Umbilical cord (tissue), 1 donor: ENCODE data around the gene BEST4. TPM values are rescaled to one million over a fixed set of nuclear protein-coding genes. Genes with fewer than 3 reads are reported as not detected.

Experiments used
- total RNA-seq: library from RNA; depleted of rRNA; stranded (reverse); fragments of >200 nt; gene quantifications from one replicate; pipeline ENCODE4 v1.2.3, GENCODE V29; 2014; ENCODE audit warnings: low replicate concordance; ENCODE audit not compliant: insufficient read depth

The BEST4 gene
- total RNA-seq, 1 donor from 2014 or later = 0.48 TPM

Other genes starting within 250 kb of the BEST4 start
- gene TMEM53, start 113.7 kb downstream of the BEST4 start, total RNA-seq = 3.6 TPM
- not detected for gene ARMH1, start 113.5 kb downstream of the BEST4 start, total RNA-seq
- gene RNU5D-1, start 57.0 kb downstream of the BEST4 start, total RNA-seq = not detected
- 1.7 TPM for gene KIF2C, start 48.3 kb downstream of the BEST4 start, total RNA-seq
- 1,750 TPM for gene RPS8, start 12.6 kb downstream of the BEST4 start, total RNA-seq
- gene PLK3, start 12.2 kb upstream of the BEST4 start, total RNA-seq = 36.8 TPM
- not detected for gene DYNLT4, start 19.2 kb upstream of the BEST4 start, total RNA-seq
- gene BTBD19, start 20.4 kb upstream of the BEST4 start, total RNA-seq = 10.1 TPM
- gene PTCH2, start 55.1 kb upstream of the BEST4 start, total RNA-seq = 0.72 TPM
- gene EIF2B3, start 198.4 kb upstream of the BEST4 start, total RNA-seq = 5.5 TPM
- gene HECTD3, start 223.2 kb upstream of the BEST4 start, total RNA-seq = 10.6 TPM
- gene UROD, start 224.1 kb upstream of the BEST4 start, total RNA-seq = 77.5 TPM